GOT3 (cell line): ENCODE results near the gene TRPV5.

Source experiments
- DNase-seq: peaks from one replicate; lab custom pipeline; 2025; ENCODE audit warnings: mixed read lengths; lab: John Stamatoyannopoulos, UW

The TRPV5 gene

DNA sequence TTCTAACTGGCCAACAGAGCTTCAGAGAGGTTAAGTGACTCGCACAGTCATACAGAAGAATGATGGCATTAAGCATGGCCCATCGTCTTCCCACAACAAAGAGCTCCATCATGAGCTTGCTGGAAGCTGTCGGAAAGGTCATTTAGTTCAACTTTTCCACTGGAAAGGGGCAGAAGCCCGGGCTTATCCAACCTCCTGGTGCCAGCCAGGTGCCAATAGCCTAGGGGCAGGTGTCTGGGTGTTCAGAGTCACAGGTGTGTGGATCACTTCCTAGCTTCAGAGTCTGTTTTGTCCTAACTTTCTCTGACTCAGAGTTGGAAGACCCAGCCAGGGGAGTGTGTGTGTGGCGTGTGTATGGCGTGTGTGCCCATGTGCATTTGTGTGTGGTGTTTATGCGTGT lies 46.7 kb downstream of the TRPV5 start:
- no peak for DNase-seq

GRCh38 chr7:142885311-142886230 lies 48.0 kb downstream of the TRPV5 start, which contains the start of gene TRPV6:
TSS of gene TRPV6 (minus strand) at chr7:142885745.
- DNase-seq: no peak

DNA sequence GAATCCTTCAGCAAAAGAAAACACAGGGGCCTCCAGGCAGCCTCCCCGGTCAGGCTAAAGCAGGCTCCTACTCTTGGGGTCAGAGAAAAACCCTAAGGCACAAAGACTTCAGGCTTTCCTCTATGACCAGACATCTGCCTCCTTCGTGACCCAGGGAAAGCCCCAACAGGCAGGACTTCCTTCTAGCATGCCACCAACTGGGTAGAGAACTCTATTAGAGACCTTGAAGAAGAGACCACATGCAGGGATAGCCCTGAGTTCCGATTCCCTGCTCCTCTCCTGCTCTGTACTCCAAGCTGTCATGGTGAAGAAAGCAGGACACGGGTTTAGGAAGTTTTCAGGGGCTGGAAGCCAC lies 49.3 kb downstream of the TRPV5 start:
- no peak for DNase-seq

DNA sequence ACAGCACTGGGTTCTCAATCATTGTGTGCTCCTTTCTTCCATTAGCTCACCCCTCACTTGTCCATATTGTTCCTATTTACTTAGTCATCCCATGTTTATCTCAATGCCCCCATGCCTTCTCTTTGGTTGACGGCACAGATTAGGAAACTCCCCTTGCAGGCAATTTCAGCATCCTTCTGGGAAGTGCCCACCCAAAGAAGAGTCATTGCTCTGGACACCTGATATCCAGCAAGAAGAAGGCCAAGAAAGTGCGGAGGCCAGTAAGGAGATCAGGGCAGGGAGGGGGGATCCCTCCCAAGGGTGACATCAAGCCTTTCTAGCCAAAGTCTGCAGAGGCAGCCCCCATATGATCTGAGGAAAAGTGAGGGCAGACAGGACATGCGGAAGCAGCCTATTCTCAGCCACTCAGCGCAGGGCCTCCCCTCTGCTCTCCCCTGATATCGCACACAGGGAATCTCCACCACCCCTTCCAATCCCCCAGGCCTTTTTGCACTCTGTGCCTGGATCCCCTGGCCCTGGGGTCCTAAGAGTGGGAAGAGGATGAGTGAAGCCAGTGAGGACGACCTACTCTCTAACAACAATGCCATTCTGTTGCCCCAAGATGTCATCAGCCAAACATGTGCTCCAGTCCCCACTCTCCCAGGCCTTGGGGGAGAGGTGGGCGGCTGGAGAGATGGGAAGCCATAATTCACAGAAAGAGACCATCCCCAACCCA lies 49.8 kb downstream of the TRPV5 start:
- no peak for DNase-seq

DNA sequence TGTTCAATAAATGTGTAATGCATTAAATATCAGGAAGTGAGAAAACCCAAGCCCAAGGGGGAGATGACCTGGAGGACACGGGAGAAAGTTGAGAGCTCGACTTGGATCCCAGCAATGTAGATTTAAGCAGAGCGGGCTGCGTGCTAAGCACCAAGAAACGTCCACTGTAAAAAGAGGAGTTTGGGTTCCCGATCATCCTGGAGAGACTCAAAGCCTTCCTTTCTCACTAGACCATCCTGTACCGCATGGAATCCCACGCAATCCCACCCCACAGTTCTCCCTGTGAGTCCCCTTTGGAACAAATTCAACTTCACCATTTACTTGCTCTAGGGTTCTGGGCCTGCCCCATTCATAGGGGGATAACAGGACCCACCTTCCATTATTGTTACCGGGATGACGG lies 50.4 kb downstream of the TRPV5 start:
- no peak for DNase-seq

- DNase-seq: no peak
Measured at GRCh38 chr7:142882338-142882678, 51.2 kb downstream of the TRPV5 start.

GRCh38 chr7:142881586-142882337 lies 51.8 kb downstream of the TRPV5 start:
- DNase-seq: no peak

GRCh38 chr7:142880876-142881505 lies 52.6 kb downstream of the TRPV5 start:
- DNase-seq: no peak

- DNase-seq: no peak
Measured at GRCh38 chr7:142879060-142879459, 54.5 kb downstream of the TRPV5 start.

- DNase-seq: no peak
Measured at GRCh38 chr7:142878315-142878714, 55.2 kb downstream of the TRPV5 start.

- DNase-seq: no peak
Measured at GRCh38 chr7:142876991-142877910, 56.3 kb downstream of the TRPV5 start.

DNA sequence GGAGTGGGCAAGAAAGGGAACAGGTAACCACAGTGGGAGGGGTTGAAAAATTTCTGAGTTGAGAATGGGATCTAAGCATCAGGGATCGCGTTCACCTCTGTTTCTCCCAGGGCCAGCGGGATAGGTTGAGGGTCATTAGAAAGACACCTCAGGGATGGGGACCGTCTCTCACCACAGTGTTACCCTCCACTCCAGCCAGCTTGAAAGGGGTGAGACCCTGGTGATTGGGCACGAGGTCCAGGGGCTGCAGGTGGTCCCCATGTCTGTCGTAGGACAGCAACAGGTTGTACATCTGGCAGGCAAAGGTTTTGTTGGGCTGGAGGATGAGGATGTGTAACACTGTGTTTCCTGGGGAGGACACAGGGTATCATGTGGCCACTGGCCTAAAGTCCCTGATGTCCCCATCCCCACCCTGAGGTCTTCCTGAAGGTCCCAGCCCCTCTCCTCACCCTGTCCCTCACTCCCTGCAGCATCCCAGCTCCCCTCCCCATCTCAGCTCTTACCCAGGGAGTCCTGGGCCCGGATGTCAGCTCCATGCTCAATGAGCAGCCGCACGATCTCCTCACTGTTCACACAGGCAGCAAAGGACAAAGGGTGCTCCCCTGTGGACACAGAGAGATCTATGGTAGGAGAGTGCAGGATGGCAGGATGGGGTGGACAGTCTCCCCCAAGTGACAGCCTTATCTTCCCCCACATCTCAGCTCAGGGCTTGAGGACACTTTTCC lies 57.1 kb downstream of the TRPV5 start:
- DNase-seq: no peak

GRCh38 chr7:142875456-142875855 lies 58.1 kb downstream of the TRPV5 start:
- no peak for DNase-seq

GRCh38 chr7:142874837-142875236 lies 58.7 kb downstream of the TRPV5 start:
- no peak for DNase-seq

DNA sequence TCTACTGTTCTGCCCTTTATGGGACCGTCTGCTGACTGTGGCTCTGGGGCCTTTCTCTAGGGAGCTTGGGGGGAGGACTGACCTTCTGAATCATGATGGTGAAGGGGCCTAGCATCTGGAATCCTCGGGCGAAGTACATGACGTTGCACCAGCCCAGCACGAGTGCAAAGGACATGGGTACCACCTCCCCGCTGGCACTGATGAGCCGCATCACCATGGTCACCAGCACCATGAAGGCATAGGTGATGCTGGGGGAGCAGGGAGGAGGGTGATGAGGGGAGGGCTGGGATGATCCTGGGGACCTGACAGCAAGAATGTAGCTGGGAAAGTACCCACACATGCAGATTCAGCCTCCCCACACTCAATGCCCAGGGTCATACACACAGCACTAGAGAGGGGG lies 59.1 kb downstream of the TRPV5 start:
- DNase-seq: no peak

- DNase-seq: no peak
Measured at GRCh38 chr7:142873871-142874270, 59.7 kb downstream of the TRPV5 start.

- no peak for DNase-seq
Measured at GRCh38 chr7:142873281-142873784, 60.2 kb downstream of the TRPV5 start.

DNA sequence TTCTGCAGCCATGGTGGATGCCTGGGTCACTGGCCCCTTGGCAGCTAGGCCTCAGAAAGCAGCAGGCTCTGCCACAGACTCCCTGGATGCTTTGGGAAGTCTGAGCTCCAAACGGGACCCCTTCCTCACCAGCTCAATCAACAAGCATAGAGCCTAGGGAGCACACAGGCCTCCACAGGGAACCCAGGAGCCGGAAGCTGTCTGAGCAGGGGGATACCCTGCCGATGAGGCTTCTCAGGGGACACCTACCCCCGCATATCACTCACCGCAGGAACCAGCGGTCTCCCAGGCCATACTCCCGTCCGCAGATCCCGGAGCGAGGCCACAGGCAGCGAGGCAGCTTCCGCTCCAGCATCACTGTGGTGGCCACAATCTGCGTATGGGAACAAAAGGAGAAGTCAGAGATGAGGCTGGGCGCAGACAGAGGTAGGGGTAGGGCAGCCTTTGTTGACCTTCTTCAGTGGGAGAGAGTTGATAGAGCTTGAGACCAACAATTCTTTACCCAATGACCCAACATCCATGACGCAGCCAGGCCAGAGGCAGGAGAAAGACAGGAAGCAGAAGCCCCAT lies 61.4 kb downstream of the TRPV5 start:
- no peak for DNase-seq

- DNase-seq: no peak
Measured at GRCh38 chr7:142871260-142872105, 62.1 kb downstream of the TRPV5 start.
